GM19035 (cell line): Measurements from ENCODE around the gene HCST.
"Not testable (repeated sequence)": the region's sequence is repeated elsewhere in the genome, so short reads cannot be mapped to it uniquely, and the experiment has no call there.

Source experiments
- ATAC-seq: cut with Tn5 transposase; IDR thresholded peaks from one replicate; pipeline ENCODE4 v1.9.1; 2021; ENCODE audit not compliant: unreplicated experiment

The HCST gene

DNA sequence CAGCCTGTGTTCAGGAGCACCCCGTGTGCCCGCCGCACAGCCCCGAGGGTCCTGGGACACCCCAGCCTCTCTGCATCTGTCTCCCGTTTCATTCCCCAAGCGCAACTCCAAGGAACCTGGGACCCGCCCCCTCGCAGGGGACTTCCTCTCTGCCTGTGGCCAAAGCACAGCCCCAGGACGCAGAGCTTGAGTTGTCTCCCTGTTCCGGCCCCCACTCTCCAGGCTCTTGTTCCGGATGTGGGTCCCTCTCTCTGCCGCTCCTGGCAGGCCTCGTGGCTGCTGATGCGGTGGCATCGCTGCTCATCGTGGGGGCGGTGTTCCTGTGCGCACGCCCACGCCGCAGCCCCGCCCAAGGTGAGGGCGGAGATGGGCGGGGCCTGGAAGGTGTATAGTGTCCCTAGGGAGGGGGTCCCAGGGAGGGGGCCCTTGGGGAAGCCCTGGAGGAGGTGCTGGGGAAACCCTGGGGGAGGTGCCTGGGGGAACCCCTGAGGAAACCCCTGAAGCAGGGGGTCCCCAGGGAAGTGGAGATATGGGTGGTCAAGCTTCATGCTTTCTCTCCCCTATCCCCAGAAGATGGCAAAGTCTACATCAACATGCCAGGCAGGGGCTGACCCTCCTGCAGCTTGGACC lies 1.3 kb downstream of the HCST start:
- peak; percentile 40 for ATAC-seq

DNA sequence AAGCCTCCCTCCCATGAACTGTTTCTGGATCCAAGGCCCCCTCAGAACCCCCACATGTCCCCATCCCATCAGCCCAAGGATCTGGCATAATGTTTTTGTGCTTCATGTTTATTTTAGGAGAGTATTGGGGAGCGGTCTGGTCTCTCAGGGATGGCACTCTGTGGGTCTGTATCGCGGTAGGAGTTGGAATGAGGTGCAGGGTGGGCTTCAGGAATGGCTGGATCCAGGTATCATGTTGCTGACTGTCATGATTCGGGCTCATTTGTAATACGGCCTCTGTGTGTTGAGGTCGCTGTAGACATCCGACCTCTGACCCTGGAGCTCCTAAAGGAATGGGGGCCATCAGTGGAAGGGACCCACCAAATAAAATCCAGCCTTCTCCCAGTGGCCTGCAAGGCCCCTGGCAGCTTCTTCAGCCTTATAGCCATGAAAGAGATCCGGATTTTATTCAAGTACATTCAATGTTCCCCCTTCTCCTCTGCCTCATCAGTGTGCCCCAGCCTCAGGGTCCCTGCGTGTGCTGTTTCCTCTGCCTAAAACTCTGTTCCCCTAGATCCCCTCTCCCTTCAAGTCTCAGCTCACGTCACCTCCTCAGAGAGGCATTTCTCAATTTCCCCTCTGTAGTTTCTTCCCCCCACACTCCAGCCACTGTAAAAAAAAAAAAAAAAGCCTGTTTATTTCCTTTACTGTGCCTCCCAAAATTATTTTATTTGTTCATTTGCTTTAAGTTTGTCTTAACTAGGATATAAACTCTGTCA lies 2.2 kb downstream of the HCST start:
- ATAC-seq, result no peak

GRCh38 chr19:35905178-35905727 lies 2.9 kb downstream of the HCST start:
- ATAC-seq, result no peak

GRCh38 chr19:35907377-35907745 lies 5.0 kb downstream of the HCST start:
- no peak for ATAC-seq

DNA sequence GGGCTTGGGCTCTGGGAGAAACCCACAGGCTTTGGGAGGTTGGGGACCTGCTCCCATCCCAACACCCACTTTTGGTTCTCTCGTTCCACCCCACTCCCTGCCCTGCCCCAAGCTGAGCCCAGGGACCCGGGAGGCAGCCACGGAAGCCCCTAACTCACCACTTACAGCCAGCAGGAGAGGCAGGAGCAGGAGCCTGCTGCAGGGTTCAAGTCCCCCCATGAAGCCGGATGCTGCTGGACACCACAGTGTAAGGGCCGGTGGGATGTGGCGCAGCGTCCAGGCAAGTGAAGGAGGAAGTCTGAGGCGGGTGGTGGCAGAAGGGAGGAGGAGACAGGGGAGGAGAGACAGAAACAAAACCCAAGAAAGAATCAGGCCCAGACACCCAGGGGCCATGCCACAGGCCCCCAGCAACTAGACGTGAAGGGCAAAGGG lies 5.7 kb downstream of the HCST start, which contains the start of gene TYROBP:
TYROBP (minus strand) TSS at position 286 of the 432 bp plus-strand sequence; CDS start at position 219, 67 bp downstream.
- no peak for ATAC-seq

- ATAC-seq, result no peak
Observed at GRCh38 chr19:35908973-35909683, 6.8 kb downstream of the HCST start.

- no peak for ATAC-seq
Observed at GRCh38 chr19:35909684-35910035, 7.3 kb downstream of the HCST start.

DNA sequence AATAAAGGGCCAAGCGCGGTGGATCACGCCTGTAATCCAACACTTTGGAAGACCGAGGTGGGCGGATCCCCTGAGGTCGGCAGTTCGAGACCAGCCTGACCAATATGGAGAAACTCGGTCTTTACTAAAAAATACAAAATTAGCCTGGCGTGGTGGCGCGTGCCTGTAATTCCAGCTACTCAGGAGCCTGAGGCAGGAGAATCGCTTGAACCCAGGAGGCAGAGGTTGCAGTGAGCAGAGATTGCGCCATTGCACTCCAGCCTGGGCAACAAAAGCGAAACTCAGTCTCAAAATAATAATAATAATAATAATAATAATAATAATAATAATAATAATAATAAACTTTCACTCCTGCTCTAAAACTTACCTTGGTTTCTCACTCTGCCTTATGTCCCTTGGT lies 8.0 kb downstream of the HCST start:
- not testable (repeated sequence) for ATAC-seq

- ATAC-seq, result no peak
Observed at GRCh38 chr19:35911173-35911572, 8.8 kb downstream of the HCST start.

- ATAC-seq, result no peak
Observed at GRCh38 chr19:35911790-35912189, 9.5 kb downstream of the HCST start.

DNA sequence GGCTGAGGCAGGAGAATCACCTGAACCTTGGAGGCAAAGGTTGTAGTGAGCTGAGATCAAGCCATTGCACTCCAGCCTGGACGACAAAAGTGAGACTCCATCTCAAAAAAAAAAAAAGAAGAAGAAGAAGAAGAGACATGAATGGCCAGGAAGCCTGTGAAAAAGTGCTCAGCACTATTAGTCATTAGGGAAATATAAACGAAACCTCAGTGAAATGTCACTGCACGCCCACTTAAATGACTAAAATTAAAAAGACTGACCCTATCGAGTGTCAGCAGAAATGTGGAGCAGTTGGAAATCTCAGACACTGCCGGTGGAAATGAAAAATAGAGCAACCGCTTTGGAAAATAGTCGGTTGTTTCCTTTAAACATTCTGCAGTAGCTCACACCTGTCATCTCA lies 11.3 kb downstream of the HCST start:
- no peak for ATAC-seq

GRCh38 chr19:35915443-35915842 lies 13.1 kb downstream of the HCST start:
- ATAC-seq, result no peak

DNA sequence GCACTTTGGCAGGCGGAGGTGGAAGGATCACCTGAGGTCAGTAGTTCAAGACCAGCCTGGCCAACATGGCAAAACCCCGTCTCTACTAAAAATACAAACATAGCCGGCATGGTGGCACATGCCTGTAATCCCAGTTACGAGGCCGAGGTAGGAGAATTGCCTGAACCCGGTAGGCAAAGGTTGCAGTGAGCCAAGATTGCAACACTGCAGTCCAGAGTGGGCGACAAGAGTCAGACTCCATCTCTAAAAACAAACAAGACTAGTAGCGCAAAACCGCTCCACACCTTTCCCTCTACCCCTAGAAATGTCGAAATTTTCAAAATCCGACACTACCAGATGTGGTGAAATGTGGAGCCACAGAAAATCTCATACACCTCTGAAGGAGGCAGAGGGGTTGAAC lies 17.0 kb downstream of the HCST start:
- no peak for ATAC-seq

- ATAC-seq, result no peak
Observed at GRCh38 chr19:35921012-35921411, 18.7 kb downstream of the HCST start.

GRCh38 chr19:35925501-35925900 lies 23.2 kb downstream of the HCST start:
- no peak for ATAC-seq

GRCh38 chr19:35928507-35928906 lies 26.2 kb downstream of the HCST start:
- ATAC-seq, result no peak

GRCh38 chr19:35929876-35930275 lies 27.5 kb downstream of the HCST start:
- no peak for ATAC-seq

GRCh38 chr19:35931161-35931873 lies 29.0 kb downstream of the HCST start:
- ATAC-seq, result peak; percentile 97

GRCh38 chr19:35931874-35932202 lies 29.5 kb downstream of the HCST start:
- ATAC-seq, result no peak

DNA sequence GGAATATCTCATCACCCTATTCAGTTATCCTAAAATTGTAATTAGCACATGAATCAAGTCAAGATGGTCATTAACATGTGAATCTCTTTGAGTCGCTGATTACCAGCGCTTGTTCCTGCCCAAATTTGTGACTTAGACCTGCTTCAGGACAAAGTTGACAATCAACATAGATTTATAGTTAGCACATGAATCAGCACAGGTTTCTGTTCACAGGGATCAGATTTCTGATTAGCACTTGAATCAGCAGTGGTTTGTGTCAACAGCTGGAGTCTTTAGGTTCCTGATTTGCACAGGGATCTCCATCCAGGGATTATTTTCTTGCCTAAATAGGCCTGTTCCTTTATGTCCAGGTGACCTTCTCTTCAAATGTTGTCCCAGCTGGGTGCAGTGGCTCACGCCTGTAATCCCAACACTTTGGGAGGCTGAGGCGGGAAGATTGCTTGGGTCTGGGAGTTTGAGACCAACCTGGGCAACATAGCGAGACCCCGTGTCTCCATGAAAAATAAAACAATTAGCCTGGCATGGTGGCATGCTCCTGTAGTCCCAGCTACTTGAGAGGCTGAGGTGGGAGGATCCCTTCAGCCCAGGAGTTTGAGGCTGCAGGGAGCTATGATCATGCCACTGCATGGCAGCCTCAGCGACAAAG lies 30.1 kb downstream of the HCST start:
- no peak for ATAC-seq
